ENCODE data around the gene GIGYF2.

Gene GIGYF2

DNA sequence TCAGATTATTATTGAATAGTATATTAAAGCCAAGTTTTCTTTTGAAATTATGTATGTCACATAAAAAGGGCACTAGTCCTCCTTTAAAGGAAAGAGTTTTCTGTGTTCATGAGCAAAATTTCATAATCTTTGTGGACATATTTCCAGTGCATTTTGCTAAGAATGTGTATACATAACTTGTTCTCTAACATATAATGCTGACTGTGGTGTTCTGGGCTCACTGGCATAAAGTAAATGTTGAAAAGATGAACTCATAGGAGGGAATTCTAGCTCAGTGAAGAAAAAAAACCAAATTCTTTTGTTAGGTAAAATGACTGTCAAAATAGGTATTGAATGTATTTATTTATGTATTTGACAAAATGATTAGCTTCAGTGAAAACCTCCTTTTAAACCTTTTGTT lies 73.1 kb downstream of the GIGYF2 start:
- no peak for FAIRE-seq

GRCh38 chr2:232771870-232772269 lies 74.7 kb downstream of the GIGYF2 start:
- no peak for FAIRE-seq

DNA sequence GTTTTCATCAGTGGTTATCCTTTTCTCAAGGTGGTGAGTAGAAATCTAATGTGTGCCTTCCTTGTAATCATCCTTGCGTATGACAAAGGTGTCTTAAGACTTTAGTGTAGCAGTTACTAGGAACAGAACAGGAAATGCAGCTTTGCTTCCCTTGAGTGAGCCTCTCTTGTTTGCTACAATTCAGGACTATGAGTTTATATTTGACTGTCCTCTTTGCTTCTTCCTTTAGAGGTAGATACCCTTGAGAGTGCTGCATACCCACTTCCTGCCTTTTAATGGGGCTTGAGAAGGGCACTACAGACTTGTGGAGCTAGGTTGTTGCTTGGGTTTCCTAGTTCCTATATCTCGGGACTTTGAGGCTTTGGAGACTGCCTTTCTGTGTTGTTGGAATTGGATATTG lies 75.4 kb downstream of the GIGYF2 start:
- no peak for FAIRE-seq

- FAIRE-seq, result no peak
Observed at GRCh38 chr2:232773815-232774214, 76.7 kb downstream of the GIGYF2 start.

DNA sequence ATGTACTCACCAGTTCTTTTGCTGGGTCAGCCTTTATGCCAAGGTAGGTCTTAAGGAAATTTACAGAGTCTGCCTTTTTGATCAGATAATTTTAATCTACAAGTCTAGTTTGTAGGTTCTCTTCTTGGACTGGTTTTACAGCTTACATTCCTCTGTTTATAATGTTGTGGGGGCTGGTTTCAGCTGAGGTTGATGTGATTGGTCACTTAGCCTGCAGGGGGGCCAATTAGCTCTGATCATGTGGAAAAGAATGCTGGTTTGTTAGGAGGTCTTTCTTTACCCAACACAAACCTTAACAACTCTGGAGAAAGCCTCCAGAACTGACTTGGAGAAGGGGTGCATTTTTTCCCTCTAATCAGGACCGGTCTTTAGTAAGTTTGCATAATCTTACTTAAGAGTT lies 79.3 kb downstream of the GIGYF2 start, which contains the start of gene KCNJ13:
Gene KCNJ13 (minus strand): TSS at position 131 of the 400 bp plus-strand sequence. CDS start 5,203 bp downstream, outside the sequence.
- no peak for FAIRE-seq

DNA sequence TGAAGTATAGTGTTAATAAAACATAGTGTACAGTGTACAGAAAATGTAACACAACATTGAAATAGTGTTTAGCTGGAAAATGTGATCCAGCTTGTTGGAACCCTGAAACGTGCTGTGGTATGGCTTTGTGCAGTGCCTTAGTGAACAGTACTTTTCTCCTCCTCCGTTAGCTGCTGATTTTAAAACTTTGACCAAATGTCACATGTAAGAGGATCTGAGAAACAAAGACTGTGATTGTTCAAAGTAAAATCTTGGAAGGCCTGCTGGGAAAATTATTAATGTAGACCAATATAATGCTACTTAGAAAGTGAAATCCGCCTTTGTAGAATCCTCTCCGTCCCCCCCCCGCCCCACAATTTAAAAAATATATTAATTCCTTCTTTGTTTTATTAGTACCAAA lies 80.1 kb downstream of the GIGYF2 start:
- FAIRE-seq, result no peak

DNA sequence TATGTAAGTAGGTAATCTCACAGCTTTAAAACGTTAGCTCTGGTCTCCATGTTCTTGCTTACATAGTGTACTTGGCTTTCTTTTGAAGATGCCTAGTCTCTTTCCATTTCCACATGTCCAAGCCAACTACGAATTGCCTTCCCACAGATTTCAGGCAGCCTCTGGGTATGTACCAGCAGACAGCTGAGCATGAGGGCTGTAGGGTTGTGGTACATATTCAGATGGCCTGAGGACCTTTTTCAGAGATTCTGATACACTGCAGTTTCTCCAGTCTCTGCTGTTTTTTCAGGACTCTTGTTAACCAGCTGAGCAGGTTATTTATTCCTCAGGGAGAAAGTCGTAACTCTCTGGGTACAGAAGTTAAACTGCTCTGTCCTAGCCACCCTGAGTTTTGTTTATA lies 82.3 kb downstream of the GIGYF2 start:
- FAIRE-seq, result no peak

DNA sequence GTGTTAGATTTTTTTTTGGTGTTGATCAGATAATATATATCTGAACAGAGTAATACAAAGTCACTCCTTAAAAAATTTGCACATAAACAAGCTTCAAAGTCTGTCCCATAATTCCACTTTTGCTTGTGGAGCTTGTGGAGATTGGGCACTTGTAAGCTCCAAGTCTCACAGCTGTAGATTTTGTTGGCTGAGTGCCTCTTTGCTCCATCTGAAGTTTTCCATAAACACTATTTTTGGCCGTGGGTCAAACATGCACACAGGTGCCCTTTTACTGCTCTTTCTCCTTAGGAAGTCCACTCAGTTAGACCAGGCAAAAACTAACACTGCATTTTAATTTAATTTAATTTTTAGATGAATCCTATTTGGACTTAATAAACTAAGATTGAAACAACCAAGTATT lies 82.8 kb downstream of the GIGYF2 start:
- no peak for FAIRE-seq

GRCh38 chr2:232781765-232782164 lies 84.6 kb downstream of the GIGYF2 start:
- FAIRE-seq, result peak; percentile 99

DNA sequence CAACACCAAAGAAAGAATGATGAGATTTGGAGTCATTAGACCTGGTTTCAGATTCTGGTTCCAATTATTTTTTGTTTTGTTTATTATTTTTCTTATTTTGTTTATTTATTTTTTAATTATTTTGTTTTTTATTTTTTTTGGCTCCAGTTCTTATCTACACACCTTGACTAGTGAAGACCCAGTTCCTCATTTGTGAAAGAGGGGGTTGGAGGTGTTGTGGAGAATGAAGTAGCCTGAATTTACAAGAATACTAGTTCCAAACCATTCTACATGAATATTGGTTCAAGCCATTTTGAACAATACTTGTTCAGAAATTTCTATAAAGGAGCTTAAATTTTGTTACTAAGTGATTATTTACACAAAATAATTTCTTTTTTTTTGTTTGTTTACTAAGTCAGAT lies 86.1 kb downstream of the GIGYF2 start:
- FAIRE-seq, result no peak

GRCh38 chr2:232787806-232788205 lies 90.7 kb downstream of the GIGYF2 start:
- no peak for FAIRE-seq

GRCh38 chr2:232789082-232789481 lies 92.0 kb downstream of the GIGYF2 start:
- FAIRE-seq, result peak; percentile 43

DNA sequence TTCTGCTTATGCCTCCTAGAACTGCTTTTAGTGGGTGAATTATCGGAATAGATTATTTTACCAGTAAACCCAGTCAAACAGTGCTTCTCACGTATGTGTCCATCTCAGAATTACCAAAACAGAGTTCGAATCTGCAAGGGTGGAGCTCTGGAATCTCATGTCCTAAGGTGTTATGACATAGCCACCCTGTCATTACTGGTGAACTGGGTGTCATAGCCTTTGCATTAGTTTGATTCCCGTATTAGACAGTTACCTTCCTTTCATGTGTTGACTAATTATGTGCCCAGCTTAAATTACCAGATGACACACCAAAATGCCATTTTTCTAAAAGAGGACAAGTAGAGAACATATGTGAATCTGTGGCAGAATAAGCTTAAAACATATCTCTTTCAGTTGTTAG lies 94.4 kb downstream of the GIGYF2 start:
- no peak for FAIRE-seq

GRCh38 chr2:232793271-232793670 lies 96.1 kb downstream of the GIGYF2 start:
- no peak for FAIRE-seq

GRCh38 chr2:232794981-232795380 lies 97.8 kb downstream of the GIGYF2 start:
- no peak for FAIRE-seq

DNA sequence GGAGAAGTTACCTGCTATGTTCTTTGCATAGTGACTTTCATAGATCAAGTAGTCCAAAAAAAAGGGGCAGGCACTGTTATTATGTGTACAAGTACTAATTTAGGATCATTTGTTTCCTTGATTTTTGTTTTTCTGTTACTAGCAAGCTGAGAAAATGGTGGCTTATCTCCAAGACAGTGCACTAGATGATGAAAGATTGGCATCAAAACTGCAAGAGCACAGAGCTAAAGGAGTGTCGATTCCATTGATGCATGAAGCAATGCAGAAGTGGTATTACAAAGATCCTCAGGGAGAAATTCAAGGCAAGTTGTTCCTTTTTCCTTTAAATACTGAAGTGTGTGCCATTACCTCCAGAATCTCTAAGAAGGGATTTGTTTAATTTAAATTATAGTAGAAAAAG lies 98.8 kb downstream of the GIGYF2 start:
- no peak for FAIRE-seq

DNA sequence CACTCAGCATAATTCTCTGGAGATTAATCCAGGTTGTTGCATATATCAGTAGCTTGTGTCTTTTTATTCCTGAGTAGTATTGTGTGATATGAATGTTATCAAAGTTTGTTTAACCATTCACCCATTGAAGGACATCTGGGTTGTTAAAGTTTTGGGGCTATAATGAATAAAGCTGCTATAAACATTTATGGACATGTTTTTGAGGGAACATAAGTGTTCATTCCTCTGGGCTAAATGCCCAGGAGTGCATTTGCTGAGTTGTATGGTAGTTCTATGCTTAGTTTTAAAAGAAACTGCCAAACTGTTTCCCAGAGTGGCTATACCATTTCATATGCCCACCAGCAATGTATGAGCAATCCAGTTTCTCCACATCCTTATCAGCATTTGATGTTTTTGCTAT lies 101.1 kb downstream of the GIGYF2 start:
- no peak for FAIRE-seq

DNA sequence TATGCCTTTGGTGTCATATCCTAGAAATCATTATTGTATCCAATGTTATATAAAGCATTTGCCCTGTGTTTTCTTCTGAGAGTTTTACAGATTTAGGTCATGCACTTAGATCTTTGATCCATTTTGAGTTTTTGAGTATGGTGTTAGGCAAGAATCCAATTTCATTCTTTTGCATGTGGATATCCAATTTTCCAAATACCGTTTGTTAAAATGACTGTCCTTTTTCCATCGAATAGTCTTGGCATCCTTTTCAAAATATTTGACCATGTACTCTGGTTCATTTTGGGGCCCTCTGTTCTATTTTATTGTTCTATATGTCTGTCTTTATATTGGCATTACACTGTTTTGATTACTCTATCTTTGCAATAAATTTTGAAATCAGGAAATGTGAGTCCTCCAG lies 103.0 kb downstream of the GIGYF2 start:
- FAIRE-seq, result no peak

GRCh38 chr2:232802091-232802490 lies 105.0 kb downstream of the GIGYF2 start:
- peak; percentile 17 for FAIRE-seq

- FAIRE-seq, result no peak
Observed at GRCh38 chr2:232809349-232810124, 112.4 kb downstream of the GIGYF2 start.

DNA sequence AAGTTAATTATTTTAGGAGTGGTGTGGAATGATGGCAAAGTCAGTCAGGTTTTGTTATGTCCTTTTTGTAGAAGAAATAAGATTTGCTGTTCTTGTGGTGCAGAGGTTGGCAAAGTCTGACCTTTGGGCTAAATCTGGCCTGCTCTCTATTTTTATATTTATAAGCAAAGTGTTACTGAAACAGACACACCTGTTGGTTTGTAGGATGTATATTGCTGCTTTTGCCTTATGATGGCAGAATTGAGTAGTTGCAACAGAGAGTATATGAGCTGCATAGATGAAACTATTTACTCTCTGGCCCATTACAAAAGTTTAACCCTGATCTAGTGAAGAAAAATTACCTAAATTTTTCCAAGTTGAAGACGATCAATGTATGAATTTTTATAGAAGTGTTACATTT lies 113.3 kb downstream of the GIGYF2 start:
- FAIRE-seq, result peak; percentile 55

DNA sequence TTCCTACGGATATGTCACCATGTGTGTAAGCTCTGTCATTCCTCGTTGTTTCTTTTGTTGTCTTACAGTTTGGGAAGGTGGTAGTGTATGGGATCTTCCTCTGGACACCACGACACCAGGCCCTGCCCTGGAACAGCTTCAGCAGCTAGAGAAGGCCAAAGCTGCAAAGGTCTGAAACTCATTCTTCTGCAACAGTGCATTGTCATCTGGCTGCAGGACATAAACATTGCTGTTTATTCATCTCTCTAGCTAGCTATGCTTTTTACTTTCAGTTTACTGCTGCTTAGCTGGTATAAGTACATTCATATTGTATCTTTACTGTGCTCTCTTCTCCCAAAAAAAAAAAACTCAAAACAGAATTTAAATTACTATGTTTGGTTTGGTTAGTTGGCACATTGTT lies 118.4 kb downstream of the GIGYF2 start:
- no peak for FAIRE-seq

GRCh38 chr2:232816657-232817056 lies 119.5 kb downstream of the GIGYF2 start:
- FAIRE-seq, result no peak

DNA sequence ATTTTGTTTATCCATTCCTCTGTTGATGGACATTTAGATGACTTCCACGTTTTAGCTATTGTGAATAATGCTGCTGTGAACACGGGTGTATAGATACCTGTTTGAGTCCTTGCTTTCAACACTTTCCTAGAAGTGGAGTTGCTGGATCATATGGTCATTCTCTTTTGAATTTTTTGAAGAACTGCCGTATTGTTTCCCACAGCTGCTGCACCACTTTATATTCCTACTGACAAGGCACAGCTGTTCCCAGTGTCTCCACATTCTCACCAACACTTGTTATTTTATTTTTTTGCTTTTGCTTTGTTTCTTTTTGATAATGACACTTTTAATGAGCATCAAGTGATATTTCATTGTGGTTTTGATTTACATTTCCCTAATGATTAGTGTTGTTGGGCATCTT lies 120.6 kb downstream of the GIGYF2 start:
- FAIRE-seq, result no peak

DNA sequence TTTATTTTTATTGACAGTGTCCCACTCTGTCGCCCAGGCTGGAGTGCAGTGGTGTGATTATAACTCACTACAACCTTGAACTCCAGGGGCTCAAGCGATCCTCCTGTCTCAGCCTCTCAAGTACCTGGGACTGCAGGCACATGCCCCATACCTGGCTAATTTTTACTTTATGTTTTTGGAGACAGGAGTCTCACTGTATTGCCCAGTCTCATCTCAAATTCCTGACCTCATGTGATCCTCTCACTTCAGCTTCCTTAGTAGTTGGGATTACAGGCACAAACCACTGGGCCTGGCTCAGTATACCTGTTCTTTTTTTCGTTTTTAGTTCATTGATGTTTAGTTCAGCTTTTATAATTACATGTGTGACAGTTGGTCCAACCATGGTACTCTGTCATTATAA lies 132.9 kb downstream of the GIGYF2 start:
- no peak for FAIRE-seq

All from islet of Langerhans (tissue), 1 donor.